IPS-18a (cell line): ENCODE measurements around the gene SFTA2.
"Not testable (repeated sequence)": the region's sequence is repeated elsewhere in the genome, so short reads cannot be mapped to it uniquely, and the experiment has no call there.

Experiments used
- H3K27ac ChIP-seq: one replicate; pipeline ENCODE4 v1.5.1; 2013; ENCODE audit warnings: low read length
- H3K27me3 ChIP-seq: one replicate; pipeline ENCODE4 v1.6.1; 2013; ENCODE audit warnings: mild to moderate bottlenecking, low read length; ENCODE audit not compliant: control insufficient read depth, insufficient read depth
- H3K36me3 ChIP-seq: one replicate; pipeline ENCODE4 v1.6.1; 2013; ENCODE audit warnings: low read depth, low read length; ENCODE audit not compliant: control insufficient read depth
- H3K4me1 ChIP-seq: one replicate; pipeline ENCODE4 v1.6.1; 2013; ENCODE audit warnings: low read depth, low read length; ENCODE audit not compliant: control insufficient read depth
- H3K4me3 ChIP-seq: one replicate; pipeline ENCODE4 v1.5.1; 2013; ENCODE audit warnings: low read length
- H3K9ac ChIP-seq: one replicate; pipeline ENCODE4 v1.6.1; 2013; ENCODE audit warnings: mild to moderate bottlenecking, low read length, moderate library complexity
- H3K9me3 ChIP-seq: one replicate; pipeline ENCODE4 v1.6.1; 2013; ENCODE audit warnings: low read depth, low read length; ENCODE audit not compliant: control insufficient read depth

The SFTA2 gene

GRCh38 chr6:30924040-30924627 is 7.8 kb downstream of the SFTA2 start:
- H3K9me3 ChIP-seq, H3K9ac ChIP-seq, H3K27ac ChIP-seq, H3K4me3 ChIP-seq, H3K4me1 ChIP-seq, H3K27me3 ChIP-seq: not testable (repeated sequence)
- H3K36me3 ChIP-seq: peaks cover 55% of the 10 kb centered on the region

GRCh38 chr6:30922447-30922852 is 9.5 kb downstream of the SFTA2 start:
- no peaks in the 10 kb centered on the region for H3K4me1 ChIP-seq
- no peak overlapping the region for H3K9ac ChIP-seq
- no peaks in the 10 kb centered on the region for H3K9me3 ChIP-seq
- peaks cover 62% of the 10 kb centered on the region for H3K36me3 ChIP-seq
- H3K4me3 ChIP-seq: no peak overlapping the region
- H3K27ac ChIP-seq: no peak overlapping the region
- H3K27me3 ChIP-seq: no peaks in the 10 kb centered on the region

GRCh38 chr6:30918670-30919069 is 13.3 kb downstream of the SFTA2 start:
- H3K4me3 ChIP-seq: no peak overlapping the region
- H3K27ac ChIP-seq: no peak overlapping the region
- H3K36me3 ChIP-seq: peaks cover 55% of the 10 kb centered on the region
- H3K27me3 ChIP-seq: no peaks in the 10 kb centered on the region
- H3K9me3 ChIP-seq: no peaks in the 10 kb centered on the region
- H3K9ac ChIP-seq: no peak overlapping the region
- peaks cover 6% of the 10 kb centered on the region for H3K4me1 ChIP-seq

- no peak overlapping the region for H3K27ac ChIP-seq
- peaks cover 47% of the 10 kb centered on the region for H3K36me3 ChIP-seq
- H3K9me3 ChIP-seq: no peaks in the 10 kb centered on the region
- H3K27me3 ChIP-seq: no peaks in the 10 kb centered on the region
- H3K9ac ChIP-seq: no peak overlapping the region
- H3K4me1 ChIP-seq: peaks cover 6% of the 10 kb centered on the region
- no peak overlapping the region for H3K4me3 ChIP-seq
Measured at GRCh38 chr6:30917487-30917886, 14.5 kb downstream of the SFTA2 start.

- Histone ChIP-seq H3K27ac (no peak overlapping the region), H3K27me3 (no peaks in the 10 kb centered on the region), H3K4me3 (no peak overlapping the region), H3K9ac (no peak overlapping the region), H3K36me3 (peaks cover 45% of the 10 kb centered on the region), H3K4me1 (peaks cover 6% of the 10 kb centered on the region), H3K9me3 (no peaks in the 10 kb centered on the region)
Measured at GRCh38 chr6:30917041-30917440, 14.9 kb downstream of the SFTA2 start.

GRCh38 chr6:30915591-30915946 is 16.4 kb downstream of the SFTA2 start:
- Histone ChIP-seq H3K4me3 (no peak overlapping the region), H3K9ac (no peak overlapping the region), H3K27me3 (no peaks in the 10 kb centered on the region), H3K27ac (no peak overlapping the region), H3K36me3 (peaks cover 51% of the 10 kb centered on the region), H3K4me1 (peaks cover 6% of the 10 kb centered on the region), H3K9me3 (no peaks in the 10 kb centered on the region)

GRCh38 chr6:30914854-30915590 is 16.9 kb downstream of the SFTA2 start:
- Histone ChIP-seq H3K27ac (no peak overlapping the region), H3K36me3 (peaks cover 51% of the 10 kb centered on the region), H3K9ac (peak overlapping the region; percentile 70), H3K4me3 (peak overlapping the region; percentile 81), H3K4me1 (peaks cover 6% of the 10 kb centered on the region), H3K9me3 (no peaks in the 10 kb centered on the region), H3K27me3 (no peaks in the 10 kb centered on the region)

- Histone ChIP-seq H3K4me3 (peak within 1 kb of the TSS; percentile 81), H3K9ac (peak within 1 kb of the TSS; percentile 70), H3K27me3 (no peaks in the 10 kb centered on the region), H3K9me3 (no peaks in the 10 kb centered on the region), H3K4me1 (peaks cover 6% of the 10 kb centered on the region), H3K36me3 (peaks cover 51% of the 10 kb centered on the region), H3K27ac (no peak within 1 kb of the TSS)
Measured at GRCh38 chr6:30914076-30914853, 17.7 kb downstream of the SFTA2 start, which contains the start of gene VARS2. VARS2 (plus strand) TSS chr6:30914238; CDS start chr6:30914837, 599 bp downstream.

GRCh38 chr6:30913721-30914075 is 18.3 kb downstream of the SFTA2 start:
- no peak overlapping the region for H3K9ac ChIP-seq

GRCh38 chr6:30912746-30913520 is 19.0 kb downstream of the SFTA2 start:
- H3K9ac ChIP-seq: no peak overlapping the region
- no peaks in the 10 kb centered on the region for H3K9me3 ChIP-seq
- peak overlapping the region; percentile 81 for H3K4me3 ChIP-seq
- peaks cover 6% of the 10 kb centered on the region for H3K4me1 ChIP-seq
- H3K36me3 ChIP-seq: peaks cover 48% of the 10 kb centered on the region
- no peak overlapping the region for H3K27ac ChIP-seq
- H3K27me3 ChIP-seq: no peaks in the 10 kb centered on the region

More at GRCh38 chr6:30913721-30914075, 18.3 kb downstream of the SFTA2 start:
- Histone ChIP-seq H3K27me3 (no peaks in the 10 kb centered on the region), H3K4me1 (peaks cover 6% of the 10 kb centered on the region), H3K9me3 (no peaks in the 10 kb centered on the region), H3K27ac (no peak overlapping the region), H3K36me3 (peaks cover 51% of the 10 kb centered on the region), H3K4me3 (peak overlapping the region; percentile 81)

GRCh38 chr6:30910473-30910872 is 21.5 kb downstream of the SFTA2 start:
- not testable (repeated sequence) for H3K4me3 ChIP-seq, H3K27me3 ChIP-seq, H3K9ac ChIP-seq, H3K27ac ChIP-seq, H3K9me3 ChIP-seq
- Histone ChIP-seq H3K4me1 (peaks cover 11% of the 10 kb centered on the region), H3K36me3 (peaks cover 31% of the 10 kb centered on the region)
